ENCODE data around the gene CCNB2.

DNA sequence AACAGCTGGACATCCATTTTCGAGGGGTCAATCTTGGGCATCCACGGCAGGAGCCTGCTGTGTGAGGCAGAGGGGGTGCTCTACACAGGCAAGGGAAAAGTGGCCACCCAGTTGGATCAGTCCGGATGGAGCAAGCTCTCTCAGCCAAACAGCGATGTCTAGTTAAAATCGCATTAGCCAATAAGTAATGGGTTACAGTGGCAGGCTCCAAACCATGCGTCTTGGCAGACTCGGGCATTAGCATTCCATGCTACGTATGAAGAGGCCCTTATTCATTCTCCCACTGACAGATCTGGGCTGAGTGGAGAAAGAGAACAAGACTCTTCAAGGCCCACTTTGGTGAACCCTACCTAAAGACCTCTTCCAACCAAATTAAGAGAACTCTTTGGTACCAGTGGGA, 49.3 kb downstream of the CCNB2 start:
- TF ChIP-seq, protein P1, sequence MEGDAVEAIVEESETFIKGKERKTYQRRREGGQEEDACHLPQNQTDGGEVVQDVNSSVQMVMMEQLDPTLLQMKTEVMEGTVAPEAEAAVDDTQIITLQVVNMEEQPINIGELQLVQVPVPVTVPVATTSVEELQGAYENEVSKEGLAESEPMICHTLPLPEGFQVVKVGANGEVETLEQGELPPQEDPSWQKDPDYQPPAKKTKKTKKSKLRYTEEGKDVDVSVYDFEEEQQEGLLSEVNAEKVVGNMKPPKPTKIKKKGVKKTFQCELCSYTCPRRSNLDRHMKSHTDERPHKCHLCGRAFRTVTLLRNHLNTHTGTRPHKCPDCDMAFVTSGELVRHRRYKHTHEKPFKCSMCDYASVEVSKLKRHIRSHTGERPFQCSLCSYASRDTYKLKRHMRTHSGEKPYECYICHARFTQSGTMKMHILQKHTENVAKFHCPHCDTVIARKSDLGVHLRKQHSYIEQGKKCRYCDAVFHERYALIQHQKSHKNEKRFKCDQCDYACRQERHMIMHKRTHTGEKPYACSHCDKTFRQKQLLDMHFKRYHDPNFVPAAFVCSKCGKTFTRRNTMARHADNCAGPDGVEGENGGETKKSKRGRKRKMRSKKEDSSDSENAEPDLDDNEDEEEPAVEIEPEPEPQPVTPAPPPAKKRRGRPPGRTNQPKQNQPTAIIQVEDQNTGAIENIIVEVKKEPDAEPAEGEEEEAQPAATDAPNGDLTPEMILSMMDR (IDR thresholded peaks at IDR 0.05) = no peak
- no peak for TF ChIP-seq EZH2 (IDR thresholded peaks at IDR 0.05; ENCODE audit: borderline replicate concordance, insufficient read depth, low read depth, low read length, poor library complexity, severe bottlenecking)

Measured in B cell (primary cell).